GM18519 (cell line): ENCODE results near the gene C16orf95.

Experiments used
- ATAC-seq: cut with Tn5 transposase; IDR thresholded peaks from one replicate; pipeline ENCODE4 v1.9.1; 2021; ENCODE audit warnings: mild to moderate bottlenecking, moderate library complexity; ENCODE audit not compliant: unreplicated experiment, low FRiP score

C16orf95 gene

GRCh38 chr16:87333581-87334331 is 16.6 kb upstream of the C16orf95 start:
- no peak for ATAC-seq

GRCh38 chr16:87333101-87333500 is 15.9 kb upstream of the C16orf95 start:
- no peak for ATAC-seq

GRCh38 chr16:87332150-87332549 is 15.0 kb upstream of the C16orf95 start:
- ATAC-seq: no peak

GRCh38 chr16:87331241-87331801 is 14.1 kb upstream of the C16orf95 start:
- no peak for ATAC-seq

DNA sequence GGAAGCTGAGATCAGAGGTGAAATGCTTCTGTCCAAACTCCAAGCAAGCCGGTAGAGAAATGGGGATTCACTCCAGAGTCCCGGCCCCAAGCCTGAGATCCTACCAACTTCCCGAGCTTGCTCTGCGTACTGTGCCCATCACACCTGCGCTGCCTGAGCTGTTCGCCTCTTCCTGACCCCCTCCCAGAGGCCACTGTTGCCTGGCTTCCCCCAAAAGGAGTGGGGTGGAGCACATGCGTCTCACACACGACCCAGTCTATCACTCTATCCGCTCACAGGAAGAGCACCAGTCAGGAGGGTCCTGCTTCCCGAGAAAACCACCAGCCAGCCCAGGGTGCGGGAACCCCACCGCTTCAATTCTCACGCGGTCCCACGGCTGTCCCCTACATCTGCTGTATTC is 13.5 kb upstream of the C16orf95 start:
- ATAC-seq: no peak

- no peak for ATAC-seq
Measured at GRCh38 chr16:87330257-87330624, 13.0 kb upstream of the C16orf95 start.

GRCh38 chr16:87329436-87330256 is 12.5 kb upstream of the C16orf95 start:
- no peak for ATAC-seq

- ATAC-seq: no peak
Measured at GRCh38 chr16:87328846-87329245, 11.7 kb upstream of the C16orf95 start.

- no peak for ATAC-seq
Measured at GRCh38 chr16:87327798-87328495, 10.8 kb upstream of the C16orf95 start.

DNA sequence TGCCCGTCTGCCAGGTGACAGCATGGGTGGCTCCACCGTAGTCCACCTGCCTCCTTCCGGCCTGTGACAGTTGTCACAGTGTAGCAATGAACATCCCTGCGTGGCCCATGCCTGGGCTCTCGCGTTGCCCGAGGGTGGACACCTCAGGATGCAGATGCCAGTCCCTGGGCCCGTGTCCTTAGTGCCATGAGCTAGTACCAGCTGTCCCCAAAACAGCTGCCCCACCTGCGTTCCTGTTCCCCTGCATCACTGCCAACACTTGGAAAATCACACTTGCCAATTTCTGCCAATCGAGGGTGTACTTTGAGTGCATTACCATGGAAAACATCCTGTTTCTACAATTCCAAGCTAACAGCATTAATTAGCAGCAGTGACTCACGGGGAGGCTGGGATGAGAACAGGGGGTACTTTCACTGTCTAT is 9.0 kb upstream of the C16orf95 start:
- no peak for ATAC-seq

DNA sequence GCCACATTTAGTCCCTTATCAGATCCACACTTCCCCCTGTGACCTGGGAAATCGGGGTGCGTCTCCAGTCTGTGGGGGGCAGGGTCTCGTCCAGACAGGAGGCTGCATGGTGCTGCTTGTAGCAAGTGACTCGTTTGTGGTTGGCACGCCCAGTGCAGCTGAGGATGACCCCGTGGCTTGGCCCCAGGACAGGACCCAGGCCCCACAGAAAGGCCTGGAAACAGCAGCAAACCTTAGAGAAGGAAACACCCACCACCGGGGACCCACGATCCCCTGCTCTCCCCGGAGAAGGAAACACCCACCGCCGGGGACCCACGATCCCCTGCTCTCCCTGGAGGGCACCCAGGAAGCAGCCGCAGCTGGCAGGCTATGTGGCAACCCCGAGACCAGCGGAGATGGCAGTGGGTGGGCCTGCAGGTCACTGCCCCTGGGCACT is 8.2 kb upstream of the C16orf95 start:
- no peak for ATAC-seq

- no peak for ATAC-seq
Measured at GRCh38 chr16:87324411-87325275, 7.5 kb upstream of the C16orf95 start.

DNA sequence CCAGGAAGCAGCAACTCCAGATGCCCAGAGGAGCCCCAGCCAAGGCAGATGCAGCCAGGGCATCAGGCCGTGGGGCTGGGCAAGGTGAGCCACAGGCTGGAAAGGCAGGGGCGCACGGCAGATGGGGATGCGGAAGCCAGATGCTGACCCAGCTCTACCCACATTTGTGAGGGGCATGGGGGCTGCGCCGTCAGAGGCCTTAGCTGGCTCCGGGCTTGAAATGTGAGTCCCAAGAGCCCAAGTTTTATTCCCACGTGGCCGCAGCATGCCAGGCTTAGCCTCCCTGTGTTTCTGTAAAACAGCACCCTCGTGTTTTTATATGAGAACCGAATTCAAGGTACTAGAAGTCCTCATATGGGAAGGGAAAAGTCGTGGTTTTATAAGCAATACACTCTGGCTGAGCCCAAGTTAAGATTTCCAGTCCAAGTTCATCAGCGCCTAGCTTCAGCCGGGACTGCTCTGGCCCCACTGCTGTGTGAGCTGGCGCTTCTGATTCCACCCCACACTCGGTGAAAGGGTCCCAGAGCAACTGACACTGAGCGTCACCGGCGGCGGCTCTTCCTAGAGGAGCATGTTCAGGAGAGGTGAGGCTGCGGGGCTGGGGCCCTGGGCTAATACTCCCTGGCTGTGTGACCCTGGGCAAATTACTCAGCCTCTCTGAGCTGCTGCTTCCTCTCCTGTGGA is 6.7 kb upstream of the C16orf95 start:
- ATAC-seq: no peak

- ATAC-seq: no peak
Measured at GRCh38 chr16:87322833-87323726, 5.9 kb upstream of the C16orf95 start.

GRCh38 chr16:87322360-87322759 is 5.2 kb upstream of the C16orf95 start:
- no peak for ATAC-seq

DNA sequence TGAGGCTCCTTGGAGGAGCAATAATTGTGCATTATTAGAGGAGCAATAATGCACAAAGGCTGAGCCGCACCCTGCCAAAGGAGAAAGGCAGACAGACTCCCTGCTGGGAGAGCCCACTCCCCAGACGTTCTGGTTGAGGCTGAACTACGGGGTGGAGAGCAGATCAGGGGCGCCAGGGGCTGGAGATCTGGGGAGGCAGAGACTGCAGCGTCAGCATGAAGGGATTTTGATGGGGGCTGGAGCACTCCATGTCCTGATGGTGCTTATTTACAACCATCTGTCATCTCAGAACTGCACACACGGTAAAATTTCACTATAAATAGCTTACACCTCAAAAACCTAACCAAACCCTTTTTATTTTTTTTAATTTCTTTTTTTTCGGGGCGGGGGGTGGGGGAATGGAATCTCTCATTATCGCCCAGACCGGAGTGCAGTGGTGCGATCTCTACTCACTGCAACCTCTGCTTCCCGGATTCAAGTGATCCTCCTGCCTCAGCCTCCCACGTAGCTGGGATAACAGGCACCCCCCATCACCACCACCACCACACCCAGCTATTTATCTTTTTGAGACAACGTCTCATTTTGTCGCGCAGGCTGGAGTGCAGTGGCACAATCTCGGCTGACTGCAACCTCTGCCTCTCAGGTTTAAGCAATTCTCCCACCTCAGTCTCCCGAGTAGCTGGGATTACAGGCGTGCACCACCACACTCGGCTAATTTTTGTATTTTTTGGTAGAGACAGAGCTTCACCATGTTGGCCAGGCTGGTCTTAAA is 4.3 kb upstream of the C16orf95 start:
- ATAC-seq: no peak

DNA sequence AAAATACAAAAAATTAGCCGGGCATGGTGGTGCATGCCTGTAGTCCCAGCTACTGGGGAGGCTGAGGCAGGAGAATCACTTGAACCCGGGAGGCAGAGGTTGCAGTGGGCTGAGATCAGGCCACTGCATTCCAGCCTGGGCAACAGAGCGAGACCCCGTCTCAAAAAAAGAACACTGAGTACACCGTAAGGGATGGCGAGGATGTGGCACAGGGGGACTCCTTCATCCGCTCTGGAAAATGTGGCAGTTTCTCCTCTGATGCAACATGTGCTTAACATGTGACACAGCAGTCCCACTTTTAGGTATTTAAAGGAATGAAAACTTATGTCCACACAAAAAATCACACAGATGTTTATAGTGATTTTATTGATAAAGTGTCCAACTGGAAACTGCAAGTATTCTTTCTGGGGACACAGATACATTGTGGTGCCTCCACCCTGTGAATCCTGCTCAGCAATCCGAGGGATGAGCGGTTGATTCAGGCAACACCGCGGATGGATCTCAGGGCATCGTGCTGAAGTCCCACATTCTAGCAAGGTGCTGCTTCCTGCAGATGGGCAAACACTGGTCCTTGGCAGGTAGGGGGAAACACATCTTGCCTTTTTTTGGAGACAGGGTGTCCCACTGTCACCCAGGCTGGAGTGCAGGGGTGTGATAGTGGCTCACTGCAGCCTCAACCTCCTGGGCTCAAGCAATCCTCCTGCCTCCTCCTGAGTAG is 3.5 kb upstream of the C16orf95 start:
- ATAC-seq: no peak
